Vagina (tissue), 2 donors: ENCODE results near the gene REXO1. TPM values are rescaled to one million over a fixed set of nuclear protein-coding genes. Genes with fewer than 3 reads are reported as not detected.

ENCODE experiments used
- DNase-seq, 2 donors: peaks; one replicate each; pipeline ENCODE4 v3.0.0-alpha.2; 2017; ENCODE audit errors: extremely low spot score in 2 of 2
- H3K27ac ChIP-seq: fragments of 200-600 bp; sonication (generic); one replicate; pipeline ENCODE4 v1.5.1; 2019
- H3K27me3 ChIP-seq: fragments of 200-600 bp; sonication (generic); one replicate; pipeline ENCODE4 v1.5.1; 2019
- H3K36me3 ChIP-seq, 2 donors: fragments of 200-600 bp; sonication (generic); one replicate each; pipeline ENCODE4 v1.5.1; 2017 to 2019
- H3K4me1 ChIP-seq: fragments of 200-600 bp; sonication (generic); one replicate; pipeline ENCODE4 v1.5.1; 2019
- H3K4me3 ChIP-seq, 2 donors: fragments of 200-600 bp; sonication (generic); 1 replicate in 1 of 2; 2 replicates in 1 of 2; pipeline ENCODE4 v1.5.1; 2016 to 2019
- H3K9me3 ChIP-seq: fragments of 200-600 bp; sonication (generic); one replicate; pipeline ENCODE4 v1.5.1; 2019
- POLR2A ChIP-seq, 2 donors: fragments of 450-650 bp; IDR thresholded peaks; one replicate each; pipeline ENCODE4 v1.6.1; 2017; ENCODE audit warnings: antibody characterized with exemption in 2 of 2, mild to moderate bottlenecking in 2 of 2, moderate library complexity in 2 of 2
- POLR2AphosphoS5 ChIP-seq, 2 donors: sonication (generic); formaldehyde crosslinking; IDR thresholded peaks; one replicate each; pipeline ENCODE4 v1.9.0; 2017; ENCODE audit warnings: antibody characterized with exemption in 2 of 2, mild to moderate bottlenecking in 2 of 2, low read depth in 1 of 2; ENCODE audit not compliant: insufficient read depth in 1 of 2
- intact Hi-C: fragments of 100-400 bp; cut with DNase I; formaldehyde crosslinking; loops from one replicate; pipeline ENCODE4 v1.15.1; 2023
- total RNA-seq: library from RNA; depleted of rRNA; stranded (reverse); fragments of >200 nt; gene quantifications from one replicate; pipeline ENCODE4 v1.2.3, GENCODE V29; 2016
- TF ChIP-seq, protein P1 (sequence below), 3 experiments: fragments of 450-650 bp in 2 of 3; fragments of 200-600 bp in 1 of 3; sonication (generic) in 1 of 3; IDR thresholded peaks; one replicate each; pipeline ENCODE4 v1.5.1; 2017 to 2019; ENCODE audit warnings: antibody characterized with exemption in 3 of 3, mild to moderate bottlenecking in 2 of 3, moderate library complexity in 2 of 3

The REXO1 gene
- total RNA-seq, 1 donor from 2014 or later: 19.9 TPM

DNA sequence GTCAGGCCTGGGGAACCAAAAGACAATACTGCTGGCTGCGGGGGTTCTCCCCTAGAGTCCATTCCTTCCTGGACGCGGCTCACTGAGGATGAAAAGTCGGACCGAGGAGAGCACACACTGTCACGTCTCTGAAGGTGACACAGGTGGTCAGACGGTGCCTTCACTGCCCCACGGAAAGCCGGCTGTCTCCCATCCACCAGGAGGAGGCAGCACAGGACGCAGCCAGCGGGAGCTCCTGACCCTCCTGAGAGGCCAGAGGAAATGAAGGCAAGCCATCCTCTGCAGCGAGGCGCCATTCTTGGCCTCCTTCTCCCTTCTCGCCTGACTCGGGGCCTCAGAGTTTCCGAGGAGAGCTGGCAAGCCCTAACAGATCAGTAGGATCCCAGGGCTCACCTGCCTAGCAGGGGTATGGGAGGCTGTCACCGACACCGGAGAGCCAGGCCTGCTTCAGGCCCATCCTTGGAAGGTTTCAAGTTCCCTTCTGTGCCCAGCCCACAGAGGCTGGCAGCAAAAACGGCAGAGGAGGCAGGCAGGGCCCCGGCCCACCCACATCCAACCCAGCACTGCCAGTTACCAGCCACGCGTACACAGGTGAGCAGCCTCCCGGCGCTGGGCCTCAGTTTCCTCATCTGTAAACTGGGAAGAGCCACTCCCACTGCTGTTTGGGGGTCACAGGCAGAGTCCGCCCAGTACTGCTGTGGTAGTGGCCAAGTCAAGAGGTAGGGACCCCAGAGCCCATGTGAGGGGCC, 4.5 kb downstream of the REXO1 start:
- H3K27ac ChIP-seq: no peak overlapping the region
- intact Hi-C loops: no loop called here
- TF ChIP-seq, protein P1, sequence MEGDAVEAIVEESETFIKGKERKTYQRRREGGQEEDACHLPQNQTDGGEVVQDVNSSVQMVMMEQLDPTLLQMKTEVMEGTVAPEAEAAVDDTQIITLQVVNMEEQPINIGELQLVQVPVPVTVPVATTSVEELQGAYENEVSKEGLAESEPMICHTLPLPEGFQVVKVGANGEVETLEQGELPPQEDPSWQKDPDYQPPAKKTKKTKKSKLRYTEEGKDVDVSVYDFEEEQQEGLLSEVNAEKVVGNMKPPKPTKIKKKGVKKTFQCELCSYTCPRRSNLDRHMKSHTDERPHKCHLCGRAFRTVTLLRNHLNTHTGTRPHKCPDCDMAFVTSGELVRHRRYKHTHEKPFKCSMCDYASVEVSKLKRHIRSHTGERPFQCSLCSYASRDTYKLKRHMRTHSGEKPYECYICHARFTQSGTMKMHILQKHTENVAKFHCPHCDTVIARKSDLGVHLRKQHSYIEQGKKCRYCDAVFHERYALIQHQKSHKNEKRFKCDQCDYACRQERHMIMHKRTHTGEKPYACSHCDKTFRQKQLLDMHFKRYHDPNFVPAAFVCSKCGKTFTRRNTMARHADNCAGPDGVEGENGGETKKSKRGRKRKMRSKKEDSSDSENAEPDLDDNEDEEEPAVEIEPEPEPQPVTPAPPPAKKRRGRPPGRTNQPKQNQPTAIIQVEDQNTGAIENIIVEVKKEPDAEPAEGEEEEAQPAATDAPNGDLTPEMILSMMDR (IDR thresholded peaks at IDR 0.05): no peak
- no peak for TF ChIP-seq POLR2AphosphoS5 (IDR thresholded peaks at IDR 0.05; ENCODE audit: insufficient read depth in 1 of 2, low read depth in 1 of 2)
- no peak for TF ChIP-seq POLR2A (IDR thresholded peaks at IDR 0.05)
- H3K9me3 ChIP-seq: no peaks in the 10 kb centered on the region
- no peaks in the 10 kb centered on the region for H3K36me3 ChIP-seq
- peaks cover 88% of the 10 kb centered on the region for H3K4me1 ChIP-seq
- no peaks in the 10 kb centered on the region for H3K27me3 ChIP-seq
- DNase-seq: no peak
- no peak overlapping the region for H3K4me3 ChIP-seq

DNA sequence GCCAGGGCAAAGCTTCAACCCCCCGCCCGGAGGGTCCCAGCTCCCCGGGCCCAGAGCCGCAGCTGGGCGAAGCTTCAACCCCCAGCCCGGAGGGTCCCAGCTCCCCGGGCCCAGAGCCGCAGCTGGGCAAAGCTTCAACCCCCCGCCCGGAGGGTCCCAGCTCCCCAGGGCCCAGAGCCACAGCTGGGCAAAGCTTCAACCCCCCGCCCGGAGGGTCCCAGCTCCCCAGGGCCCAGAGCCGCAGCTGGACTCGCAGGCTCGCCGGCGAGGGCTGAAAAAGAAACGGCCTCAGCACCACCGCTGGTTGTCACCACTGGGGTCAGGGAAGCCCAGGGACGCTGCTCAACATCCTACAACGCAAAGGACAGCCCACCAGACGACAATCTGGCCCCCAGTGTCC, 5.2 kb downstream of the REXO1 start:
- Histone ChIP-seq H3K9me3 (no peaks in the 10 kb centered on the region), H3K36me3 (no peaks in the 10 kb centered on the region), H3K27ac (no peak overlapping the region), H3K27me3 (no peaks in the 10 kb centered on the region), H3K4me3 (no peak overlapping the region), H3K4me1 (peaks cover 93% of the 10 kb centered on the region)
- no peak for DNase-seq
- intact Hi-C loops: no loop called here
- TF ChIP-seq, protein P1 (IDR thresholded peaks at IDR 0.05): no peak
- TF ChIP-seq POLR2AphosphoS5 (IDR thresholded peaks at IDR 0.05; ENCODE audit: insufficient read depth in 1 of 2, low read depth in 1 of 2) (no peak), POLR2A (IDR thresholded peaks at IDR 0.05) (no peak)

DNA sequence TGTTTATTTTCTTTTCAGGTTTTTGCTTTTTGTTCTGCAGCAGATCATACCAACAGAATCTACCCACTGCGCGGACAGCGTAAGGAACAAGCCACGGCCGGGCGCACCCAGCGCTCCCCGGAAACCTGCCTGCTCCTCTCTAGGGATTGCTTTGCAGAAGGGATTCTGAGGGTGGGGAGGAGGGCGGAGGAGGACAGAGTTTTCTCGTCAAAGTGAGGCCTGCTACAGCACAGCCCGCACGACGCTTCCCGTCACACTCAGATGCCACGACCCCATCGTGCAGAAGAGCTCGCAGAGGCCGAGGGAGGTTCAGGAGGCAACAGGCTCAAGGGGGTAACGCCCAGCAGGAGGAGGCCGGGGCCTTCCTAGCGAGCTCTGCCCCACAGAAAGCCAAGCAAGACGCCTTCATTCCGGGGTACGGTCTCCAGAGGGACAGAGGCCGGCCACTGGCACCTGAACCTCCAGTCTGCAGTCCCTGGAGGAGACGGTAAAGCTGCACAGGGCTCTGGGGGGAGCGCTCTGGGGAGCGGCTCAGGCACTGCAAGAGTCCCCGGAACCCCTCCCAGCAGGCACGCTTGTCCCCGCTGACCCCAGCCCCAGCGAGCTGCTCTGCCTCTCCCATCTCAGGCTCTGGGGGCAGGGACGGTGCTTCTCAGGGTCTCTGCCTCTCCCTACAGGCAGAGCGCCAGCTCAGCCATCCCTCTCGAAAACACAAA, 6.9 kb downstream of the REXO1 start:
- Histone ChIP-seq H3K27me3 (no peaks in the 10 kb centered on the region), H3K9me3 (no peaks in the 10 kb centered on the region), H3K36me3 (no peaks in the 10 kb centered on the region), H3K4me1 (peaks cover 96% of the 10 kb centered on the region), H3K27ac (peak overlapping the region; percentile 18), H3K4me3 (peak overlapping the region; percentile 3 to 5)
- DNase-seq: no peak
- intact Hi-C loops: no loop called here
- TF ChIP-seq POLR2AphosphoS5 (IDR thresholded peaks at IDR 0.05; ENCODE audit: insufficient read depth in 1 of 2, low read depth in 1 of 2): no peak
- no peak for TF ChIP-seq POLR2A (IDR thresholded peaks at IDR 0.05)
- TF ChIP-seq, protein P1 (IDR thresholded peaks at IDR 0.05): no peak

DNA sequence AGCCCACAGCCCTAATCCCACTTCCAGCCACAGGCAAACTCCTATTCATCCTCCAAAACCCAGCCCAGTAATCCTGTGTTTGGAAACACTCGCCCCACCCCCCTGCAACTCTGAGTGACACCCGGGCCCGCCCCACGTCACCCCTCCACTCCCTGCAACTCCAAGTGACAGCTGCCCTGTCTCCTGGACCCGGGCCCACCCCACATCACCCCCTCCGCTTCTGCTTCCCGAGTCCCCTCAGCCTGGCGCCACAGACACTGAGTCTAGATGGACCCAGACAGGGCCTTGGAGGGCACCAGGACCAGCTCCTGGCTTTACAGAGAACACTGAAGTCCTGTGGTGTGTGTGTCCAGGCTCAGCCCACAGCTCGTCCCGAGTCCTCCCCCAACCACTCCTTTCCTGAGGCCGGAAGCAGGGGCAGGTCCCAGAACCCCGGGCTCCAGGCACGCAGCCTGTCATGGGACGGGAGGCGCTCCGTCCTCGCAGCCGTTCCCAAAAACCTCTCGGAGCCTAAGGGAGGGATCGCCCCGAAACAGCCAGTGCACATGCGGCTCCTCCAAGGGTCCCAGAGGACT, 7.7 kb downstream of the REXO1 start:
- Histone ChIP-seq H3K9me3 (no peaks in the 10 kb centered on the region), H3K4me3 (peak overlapping the region; percentile 3 to 5), H3K27me3 (no peaks in the 10 kb centered on the region), H3K4me1 (peaks cover 96% of the 10 kb centered on the region), H3K36me3 (no peaks in the 10 kb centered on the region), H3K27ac (peak overlapping the region; percentile 18)
- no peak for DNase-seq
- no peak for TF ChIP-seq POLR2AphosphoS5 (IDR thresholded peaks at IDR 0.05; ENCODE audit: insufficient read depth in 1 of 2, low read depth in 1 of 2)
- TF ChIP-seq, protein P1 (IDR thresholded peaks at IDR 0.05): no peak
- no peak for TF ChIP-seq POLR2A (IDR thresholded peaks at IDR 0.05)
- intact Hi-C loops: no loop called here
